Body of pancreas (tissue), 4 donors: ENCODE results near the gene SIPA1L3. TPM values are rescaled to one million over a fixed set of nuclear protein-coding genes. Genes with fewer than 3 reads are reported as not detected.
"Not testable (repeated sequence)": the region's sequence is repeated elsewhere in the genome, so short reads cannot be mapped to it uniquely, and the experiment has no call there.

ENCODE experiments used
- ATAC-seq: fragments of 150-250 bp; one replicate; pipeline ENCODE4 v1.9.1; 2016
- DNase-seq, 4 donors: peaks; one replicate each; pipeline ENCODE4 v3.0.0-alpha.2; 2019
- H3K27ac ChIP-seq, 4 donors: fragments of 200-600 bp; sonication (generic); 1 replicate in 3 of 4; 2 replicates in 1 of 4; pipeline versions ENCODE4 v1.5.1 to v1.6.1; 2016 to 2019; ENCODE audit warnings: mild to moderate bottlenecking in 1 of 4, mixed read lengths in 1 of 4, moderate library complexity in 1 of 4
- H3K27me3 ChIP-seq, 2 donors: fragments of 200-600 bp; sonication (generic); one replicate each; pipeline ENCODE4 v1.6.0; 2016; ENCODE audit warnings: mild to moderate bottlenecking in 1 of 2
- H3K36me3 ChIP-seq, 2 donors: fragments of 200-600 bp; sonication (generic); replicated peaks in 1 of 2; 2 replicates each; pipeline ENCODE4 v1.5.1; 2016; ENCODE audit warnings: low read depth in 2 of 2; ENCODE audit not compliant: insufficient read depth in 1 of 2
- H3K4me1 ChIP-seq: fragments of 200-600 bp; sonication (generic); one replicate; pipeline ENCODE4 v1.6.0; 2016
- H3K4me3 ChIP-seq, 2 donors: fragments of 200-600 bp; sonication (generic); 1 replicate in 1 of 2; 2 replicates in 1 of 2; pipeline ENCODE4 v1.5.1; 2016 to 2019
- H3K9me3 ChIP-seq, 3 donors: fragments of 200-600 bp; sonication (generic); 1 replicate in 2 of 3; 2 replicates in 1 of 3; pipeline ENCODE4 v1.5.1; 2016
- POLR2A ChIP-seq, 3 donors: fragments of 450-650 bp; IDR thresholded peaks; one replicate each; pipeline ENCODE4 v1.6.1; 2016; ENCODE audit warnings: antibody characterized with exemption in 3 of 3, mild to moderate bottlenecking in 2 of 3
- WGBS, 2 donors: methylation state at CpG; one replicate each; pipeline ENCODE4 v1.1.5; 2017; 5-methylcytosine and 5-hydroxymethylcytosine counted together
- intact Hi-C: fragments of 100-400 bp; cut with DNase I; formaldehyde crosslinking; loops from one replicate; pipeline ENCODE4 v1.15.1; 2023
- total RNA-seq, 2 donors: library from RNA; depleted of rRNA; stranded (reverse); fragments of >200 nt; gene quantifications; one replicate each; pipeline ENCODE4 v1.1.0, GENCODE V29; 2016
- TF ChIP-seq, protein P1 (sequence below), 7 experiments: fragments of 450-650 bp in 4 of 7; fragments of 200-600 bp in 3 of 7; sonication (generic) in 3 of 7; IDR thresholded peaks; one replicate each; pipeline ENCODE4 v1.5.1; 2016 to 2019; ENCODE audit warnings: antibody characterized with exemption in 7 of 7

The SIPA1L3 gene
- total RNA-seq, 2 donors from 2014 or later, result 41.5 to 62.0 TPM

DNA sequence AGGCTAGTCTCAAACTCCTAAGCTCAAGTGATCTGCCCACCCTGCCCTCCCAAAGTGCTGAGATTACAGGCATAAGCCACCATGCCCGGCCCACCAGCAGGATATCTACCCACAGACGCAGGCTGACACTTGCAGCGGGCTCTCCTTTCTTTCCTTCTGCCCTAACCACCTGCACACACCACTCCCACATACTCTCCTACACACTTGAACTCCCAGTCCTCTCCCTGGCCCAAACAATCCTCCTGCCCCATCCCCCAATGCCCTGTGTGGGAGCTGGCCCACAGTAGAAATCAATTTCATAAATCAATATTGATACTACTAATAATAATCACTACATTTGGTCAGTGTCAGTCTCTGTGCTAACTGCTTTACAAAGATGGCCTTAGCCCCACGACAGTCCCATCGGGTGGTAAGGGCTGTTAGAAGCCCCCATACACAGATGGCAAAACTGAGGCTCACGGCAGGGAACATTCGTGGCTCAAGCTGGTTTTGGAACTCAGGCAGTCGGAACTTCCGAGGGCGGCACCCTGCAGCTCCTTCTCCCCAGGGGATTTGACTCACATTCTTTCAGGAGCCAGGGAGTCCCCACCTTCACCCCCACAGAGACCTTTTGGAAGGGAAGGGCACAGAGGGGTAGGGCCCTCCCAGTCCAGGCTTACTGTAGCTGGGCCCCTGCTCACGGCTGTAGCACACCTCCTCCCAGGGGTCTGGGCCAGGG is 320.4 kb downstream of the SIPA1L3 start:
- 58 to 60% methylated on average over 10 to 11 of the region's 11 CpGs for WGBS, 2 donors

GRCh38 chr19:38228005-38228377 is 321.0 kb downstream of the SIPA1L3 start:
- no peak for ATAC-seq
- Histone ChIP-seq H3K4me3 (no peak overlapping the region), H3K4me1 (peaks cover 21% of the 10 kb centered on the region), H3K9me3 (no peaks in the 10 kb centered on the region), H3K27me3 (peaks cover 4 to 37% of the 10 kb centered on the region in 2 donors), H3K27ac (no peak overlapping the region), H3K36me3 (no peaks in the 10 kb centered on the region)
- 13 to 23% methylated on average over 4 to 16 of the region's 16 CpGs for WGBS, 2 donors
- TF ChIP-seq, protein P1, sequence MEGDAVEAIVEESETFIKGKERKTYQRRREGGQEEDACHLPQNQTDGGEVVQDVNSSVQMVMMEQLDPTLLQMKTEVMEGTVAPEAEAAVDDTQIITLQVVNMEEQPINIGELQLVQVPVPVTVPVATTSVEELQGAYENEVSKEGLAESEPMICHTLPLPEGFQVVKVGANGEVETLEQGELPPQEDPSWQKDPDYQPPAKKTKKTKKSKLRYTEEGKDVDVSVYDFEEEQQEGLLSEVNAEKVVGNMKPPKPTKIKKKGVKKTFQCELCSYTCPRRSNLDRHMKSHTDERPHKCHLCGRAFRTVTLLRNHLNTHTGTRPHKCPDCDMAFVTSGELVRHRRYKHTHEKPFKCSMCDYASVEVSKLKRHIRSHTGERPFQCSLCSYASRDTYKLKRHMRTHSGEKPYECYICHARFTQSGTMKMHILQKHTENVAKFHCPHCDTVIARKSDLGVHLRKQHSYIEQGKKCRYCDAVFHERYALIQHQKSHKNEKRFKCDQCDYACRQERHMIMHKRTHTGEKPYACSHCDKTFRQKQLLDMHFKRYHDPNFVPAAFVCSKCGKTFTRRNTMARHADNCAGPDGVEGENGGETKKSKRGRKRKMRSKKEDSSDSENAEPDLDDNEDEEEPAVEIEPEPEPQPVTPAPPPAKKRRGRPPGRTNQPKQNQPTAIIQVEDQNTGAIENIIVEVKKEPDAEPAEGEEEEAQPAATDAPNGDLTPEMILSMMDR (IDR thresholded peaks at IDR 0.05), result no peak
- TF ChIP-seq POLR2A (IDR thresholded peaks at IDR 0.05), result no peak
- no peak for DNase-seq
- intact Hi-C loops, result no loop called here

More for the DNA sequence above, 320.4 kb downstream of the SIPA1L3 start:
- TF ChIP-seq, protein P1 (IDR thresholded peaks at IDR 0.05), result no peak
- TF ChIP-seq POLR2A (IDR thresholded peaks at IDR 0.05), result no peak
- H3K27me3 ChIP-seq, result peaks cover 4 to 43% of the 10 kb centered on the region in 2 donors
- H3K36me3 ChIP-seq, result no peaks in the 10 kb centered on the region
- DNase-seq (no peak), ATAC-seq (no peak)
- no peaks in the 10 kb centered on the region for H3K9me3 ChIP-seq
- no peak overlapping the region for H3K27ac ChIP-seq
- peaks cover 21% of the 10 kb centered on the region for H3K4me1 ChIP-seq
- intact Hi-C loops, result no loop called here
- no peak overlapping the region for H3K4me3 ChIP-seq

GRCh38 chr19:38228491-38229439 is 321.8 kb downstream of the SIPA1L3 start:
- Histone ChIP-seq H3K27me3 (peaks cover 4 to 30% of the 10 kb centered on the region in 2 donors), H3K4me1 (peaks cover 19% of the 10 kb centered on the region), H3K27ac (no peak overlapping the region), H3K9me3 (no peaks in the 10 kb centered on the region), H3K4me3 (no peak overlapping the region), H3K36me3 (no peaks in the 10 kb centered on the region)
- ATAC-seq, result no peak
- peak in 1 of 4 donors; percentile 15 for DNase-seq
- TF ChIP-seq, protein P1 (IDR thresholded peaks at IDR 0.05), result no peak
- TF ChIP-seq POLR2A (IDR thresholded peaks at IDR 0.05), result no peak
- 1 to 2% methylated on average over 41 to 78 of the region's 80 CpGs for WGBS, 2 donors
- intact Hi-C loops, result no loop called here

- intact Hi-C loops, result loop anchor here (5.0 to 10.0 kb wide), 2 partner anchors 98 to 335 kb away; no protein-coding TSS in a partner anchor
- ATAC-seq (peak; percentile 47), DNase-seq (peak in 2 of 4 donors; percentile 46 to 57)
- Histone ChIP-seq H3K4me3 (no peak overlapping the region), H3K27ac (no peak overlapping the region), H3K4me1 (peaks cover 10% of the 10 kb centered on the region), H3K36me3 (no peaks in the 10 kb centered on the region), H3K9me3 (no peaks in the 10 kb centered on the region), H3K27me3 (peaks cover 4 to 21% of the 10 kb centered on the region in 2 donors)
- WGBS, 2 donors, result 1% methylated on average over 34 of the region's 54 CpGs; no CpG with 5 or more reads in 1 of the 2 donors
- no peak for TF ChIP-seq POLR2A (IDR thresholded peaks at IDR 0.05)
- TF ChIP-seq, protein P1 (IDR thresholded peaks at IDR 0.05), result no peak
Measured at GRCh38 chr19:38229585-38230073, 322.6 kb downstream of the SIPA1L3 start.

DNA sequence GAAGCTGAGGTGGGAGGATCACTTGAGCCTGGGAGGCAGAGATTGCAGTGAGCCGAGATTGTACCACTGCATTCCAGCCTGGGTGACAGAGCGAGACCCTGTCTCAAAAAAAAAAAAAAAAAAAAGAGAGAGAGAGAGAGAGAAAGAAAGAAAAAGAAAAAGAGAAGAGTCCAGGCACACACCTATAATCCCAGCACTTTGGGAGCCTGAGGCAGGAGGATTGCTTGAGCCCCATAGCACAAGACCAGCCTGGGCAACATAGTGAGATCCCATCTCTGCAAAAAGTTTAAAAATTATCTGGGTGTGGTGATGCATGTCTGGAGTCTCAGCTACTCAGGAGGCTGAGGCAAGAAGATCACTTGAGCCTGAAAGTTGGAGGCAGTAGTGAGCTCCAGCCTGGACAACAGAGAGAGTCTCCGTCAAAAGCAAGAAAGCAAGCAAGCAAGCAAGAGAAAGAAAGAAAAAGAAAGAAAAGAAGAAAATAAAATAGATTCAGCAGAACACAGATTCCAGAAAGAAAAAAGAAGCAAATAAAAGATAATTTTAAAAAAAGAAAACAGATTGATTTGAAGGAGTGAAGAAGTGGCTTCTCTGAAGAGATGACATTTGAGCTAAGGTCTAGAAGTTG is 323.6 kb downstream of the SIPA1L3 start:
- H3K27ac ChIP-seq, H3K4me1 ChIP-seq, DNase-seq, H3K9me3 ChIP-seq, H3K4me3 ChIP-seq, ATAC-seq, H3K36me3 ChIP-seq: not testable (repeated sequence)
- intact Hi-C loops, result loop anchor here (5.0 to 10.0 kb wide), 2 partner anchors 97 to 336 kb away; no protein-coding TSS in a partner anchor
- WGBS, 2 donors, result 53 to 83% methylated on average over 2 to 3 of the region's 3 CpGs
- H3K27me3 ChIP-seq, result peaks cover 4 to 19% of the 10 kb centered on the region in 2 donors
